Upper lobe of left lung (tissue), 6 donors: ENCODE data around the gene ALKBH5. TPM values are rescaled to one million over a fixed set of nuclear protein-coding genes. Genes with fewer than 3 reads are reported as not detected.
"Not testable (repeated sequence)": the region's sequence is repeated elsewhere in the genome, so short reads cannot be mapped to it uniquely, and the experiment has no call there.

Experiments
- ATAC-seq, 2 donors: fragments of 200-7000 bp; cut with Tn5 transposase; one replicate each; pipeline ENCODE4 v1.9.1; 2022; ENCODE audit warnings: mild to moderate bottlenecking in 2 of 2, moderate library complexity in 2 of 2; ENCODE audit not compliant: low FRiP score in 2 of 2
- DNase-seq, 2 donors: peaks; one replicate each; pipeline ENCODE4 v3.0.0-alpha.2; 2019 to 2020
- H3K27ac ChIP-seq, 4 donors: fragments of 200-600 bp; sonication (generic); one replicate each; pipeline ENCODE4 v1.5.1; 2016 to 2019
- H3K27me3 ChIP-seq, 4 donors: fragments of 200-600 bp; sonication (generic); one replicate each; pipeline ENCODE4 v1.5.1; 2017 to 2019
- H3K36me3 ChIP-seq, 4 donors: fragments of 200-600 bp; sonication (generic); one replicate each; pipeline ENCODE4 v1.5.1; 2016 to 2019
- H3K4me1 ChIP-seq, 4 donors: fragments of 200-600 bp; sonication (generic); one replicate each; pipeline ENCODE4 v1.5.1; 2018 to 2019
- H3K4me3 ChIP-seq, 4 donors: fragments of 200-600 bp; sonication (generic); one replicate each; pipeline ENCODE4 v1.5.1; 2017 to 2019; ENCODE audit warnings: mild to moderate bottlenecking in 2 of 4, moderate library complexity in 1 of 4
- H3K9me3 ChIP-seq, 4 donors: fragments of 200-600 bp; sonication (generic); one replicate each; pipeline ENCODE4 v1.5.1; 2018 to 2019
- EP300 ChIP-seq, 4 donors: sonication (generic); formaldehyde crosslinking; IDR thresholded peaks; one replicate each; pipeline ENCODE4 v1.5.1; 2017; ENCODE audit warnings: antibody characterized with exemption in 4 of 4, control low read depth in 2 of 4
- POLR2A ChIP-seq, 4 donors: fragments of 450-650 bp; IDR thresholded peaks; one replicate each; pipeline ENCODE4 v1.5.1; 2016 to 2017; ENCODE audit warnings: antibody characterized with exemption in 4 of 4, mild to moderate bottlenecking in 2 of 4
- POLR2AphosphoS5 ChIP-seq, 2 donors: sonication (generic); formaldehyde crosslinking; IDR thresholded peaks; one replicate each; pipeline ENCODE4 v1.5.1; 2017; ENCODE audit warnings: antibody characterized with exemption in 2 of 2
- WGBS, 2 donors: methylation state at CpG; one replicate each; pipeline ENCODE4 v1.1.5; 2017 to 2018; 5-methylcytosine and 5-hydroxymethylcytosine counted together
- total RNA-seq, 6 donors: library from RNA; depleted of rRNA in 4 of 6; stranded (reverse); fragments of >200 nt in 4 of 6; gene quantifications; one replicate each; pipeline versions ENCODE4 v1.1.0 to v1.2.1, GENCODE V29; 2016 to 2021
- TF ChIP-seq, protein P1 (sequence below), 6 experiments: fragments of 450-650 bp in 4 of 6; fragments of 200-600 bp in 2 of 6; sonication (generic) in 2 of 6; IDR thresholded peaks; one replicate each; pipeline ENCODE4 v1.5.1; 2016 to 2019; ENCODE audit warnings: antibody characterized with exemption in 6 of 6
- donor health status: DM: no; HTN: no; CAD: no; lungs with moderate emphysema.
- donor health status: DM: no; HTN: yes; CAD: no; lungs with severe emphysema.

ALKBH5 gene
- total RNA-seq, 6 donors from 2014 or later: 63.9 to 112 (median 94.7) TPM

DNA sequence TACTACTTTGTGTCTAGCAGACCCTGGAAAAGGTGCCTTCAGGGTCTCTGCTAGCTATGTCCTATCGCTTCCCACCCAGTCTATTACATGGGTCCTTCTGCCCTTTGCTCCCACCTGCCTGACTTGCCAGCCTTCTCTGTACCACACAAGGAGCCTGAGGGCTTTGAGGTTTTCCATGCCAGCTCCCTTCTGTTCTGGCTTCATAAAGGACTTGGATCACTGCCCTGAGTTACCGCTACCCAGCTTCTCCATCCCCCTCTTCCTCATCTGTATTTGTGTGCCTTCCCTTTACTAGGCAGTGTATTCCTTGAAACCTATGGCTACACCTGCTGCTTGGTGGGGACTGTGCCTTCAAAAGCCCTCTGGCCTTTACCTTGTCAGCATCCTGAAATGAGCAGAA is 22.2 kb downstream of the ALKBH5 start:
- H3K4me3 ChIP-seq: no peak overlapping the region
- no peaks in the 10 kb centered on the region for H3K9me3 ChIP-seq
- TF ChIP-seq EP300 (IDR thresholded peaks at IDR 0.05) (no peak), POLR2AphosphoS5 (IDR thresholded peaks at IDR 0.05) (no peak), POLR2A (IDR thresholded peaks at IDR 0.05) (no peak)
- TF ChIP-seq, protein P1, sequence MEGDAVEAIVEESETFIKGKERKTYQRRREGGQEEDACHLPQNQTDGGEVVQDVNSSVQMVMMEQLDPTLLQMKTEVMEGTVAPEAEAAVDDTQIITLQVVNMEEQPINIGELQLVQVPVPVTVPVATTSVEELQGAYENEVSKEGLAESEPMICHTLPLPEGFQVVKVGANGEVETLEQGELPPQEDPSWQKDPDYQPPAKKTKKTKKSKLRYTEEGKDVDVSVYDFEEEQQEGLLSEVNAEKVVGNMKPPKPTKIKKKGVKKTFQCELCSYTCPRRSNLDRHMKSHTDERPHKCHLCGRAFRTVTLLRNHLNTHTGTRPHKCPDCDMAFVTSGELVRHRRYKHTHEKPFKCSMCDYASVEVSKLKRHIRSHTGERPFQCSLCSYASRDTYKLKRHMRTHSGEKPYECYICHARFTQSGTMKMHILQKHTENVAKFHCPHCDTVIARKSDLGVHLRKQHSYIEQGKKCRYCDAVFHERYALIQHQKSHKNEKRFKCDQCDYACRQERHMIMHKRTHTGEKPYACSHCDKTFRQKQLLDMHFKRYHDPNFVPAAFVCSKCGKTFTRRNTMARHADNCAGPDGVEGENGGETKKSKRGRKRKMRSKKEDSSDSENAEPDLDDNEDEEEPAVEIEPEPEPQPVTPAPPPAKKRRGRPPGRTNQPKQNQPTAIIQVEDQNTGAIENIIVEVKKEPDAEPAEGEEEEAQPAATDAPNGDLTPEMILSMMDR (IDR thresholded peaks at IDR 0.05): no peak
- DNase-seq (no peak), ATAC-seq (no peak)
- H3K27ac ChIP-seq: no peak overlapping the region
- 82 to 95% methylated on average over 2 of the region's 2 CpGs for WGBS, 2 donors
- H3K36me3 ChIP-seq: peaks cover 40 to 74% (median 60%) of the 10 kb centered on the region in 4 donors
- H3K27me3 ChIP-seq: no peaks in the 10 kb centered on the region
- no peaks in the 10 kb centered on the region for H3K4me1 ChIP-seq

DNA sequence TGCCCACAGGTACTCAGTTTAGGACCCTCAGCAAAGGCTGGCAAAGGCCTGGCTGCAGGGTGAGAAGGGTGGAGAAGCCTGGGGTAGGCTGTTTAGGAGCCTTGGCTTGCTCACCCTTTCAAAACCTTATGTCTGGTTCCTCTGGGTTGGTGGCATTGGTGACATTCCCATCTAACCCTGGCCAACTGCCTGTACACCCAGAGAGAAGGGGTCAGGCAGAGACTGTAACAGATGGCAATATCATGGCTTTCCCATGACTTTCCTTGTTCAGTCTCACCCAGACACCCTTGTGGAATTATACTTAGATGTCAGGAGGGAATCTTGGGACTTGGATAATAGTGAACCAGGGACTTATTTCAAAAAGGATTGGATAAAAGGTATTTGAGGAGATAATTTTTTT is 23.3 kb downstream of the ALKBH5 start:
- DNase-seq (no peak), ATAC-seq (no peak)
- H3K4me1 ChIP-seq: no peaks in the 10 kb centered on the region
- no peak overlapping the region for H3K27ac ChIP-seq
- peaks cover 40 to 78% (median 64%) of the 10 kb centered on the region in 4 donors for H3K36me3 ChIP-seq
- H3K4me3 ChIP-seq: no peak overlapping the region
- no peaks in the 10 kb centered on the region for H3K27me3 ChIP-seq
- H3K9me3 ChIP-seq: no peaks in the 10 kb centered on the region
- TF ChIP-seq EP300 (IDR thresholded peaks at IDR 0.05): no peak
- TF ChIP-seq, protein P1 (IDR thresholded peaks at IDR 0.05): no peak
- no peak for TF ChIP-seq POLR2AphosphoS5 (IDR thresholded peaks at IDR 0.05)

DNA sequence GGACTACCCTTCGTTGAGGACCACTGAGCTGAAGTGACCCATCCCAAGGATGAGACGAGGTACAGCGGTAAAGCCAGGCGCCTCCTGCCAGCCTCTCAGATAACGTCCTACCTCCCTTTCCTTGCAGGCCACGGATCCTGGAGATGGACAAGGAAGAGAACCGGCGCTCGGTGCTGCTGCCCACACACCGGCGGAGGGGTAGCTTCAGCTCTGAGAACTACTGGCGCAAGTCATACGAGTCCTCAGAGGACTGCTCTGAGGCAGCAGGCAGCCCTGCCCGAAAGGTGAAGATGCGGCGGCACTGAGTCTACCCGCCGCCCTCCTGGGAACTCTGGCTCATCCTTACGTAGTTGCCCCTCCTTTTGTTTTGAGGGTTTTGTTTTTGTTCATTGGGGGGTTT is 24.5 kb downstream of the ALKBH5 start:
- ATAC-seq: no peak
- H3K4me3 ChIP-seq: no peak overlapping the region
- H3K36me3 ChIP-seq: peaks cover 40 to 75% (median 61%) of the 10 kb centered on the region in 4 donors
- H3K27ac ChIP-seq: no peak overlapping the region
- no peak for DNase-seq
- TF ChIP-seq POLR2AphosphoS5 (IDR thresholded peaks at IDR 0.05) (no peak), EP300 (IDR thresholded peaks at IDR 0.05) (no peak), POLR2A (IDR thresholded peaks at IDR 0.05) (no peak)
- TF ChIP-seq, protein P1 (IDR thresholded peaks at IDR 0.05): no peak
- no peaks in the 10 kb centered on the region for H3K9me3 ChIP-seq
- H3K27me3 ChIP-seq: no peaks in the 10 kb centered on the region
- 90 to 94% methylated on average over 19 of the region's 19 CpGs for WGBS, 2 donors
- no peaks in the 10 kb centered on the region for H3K4me1 ChIP-seq

DNA sequence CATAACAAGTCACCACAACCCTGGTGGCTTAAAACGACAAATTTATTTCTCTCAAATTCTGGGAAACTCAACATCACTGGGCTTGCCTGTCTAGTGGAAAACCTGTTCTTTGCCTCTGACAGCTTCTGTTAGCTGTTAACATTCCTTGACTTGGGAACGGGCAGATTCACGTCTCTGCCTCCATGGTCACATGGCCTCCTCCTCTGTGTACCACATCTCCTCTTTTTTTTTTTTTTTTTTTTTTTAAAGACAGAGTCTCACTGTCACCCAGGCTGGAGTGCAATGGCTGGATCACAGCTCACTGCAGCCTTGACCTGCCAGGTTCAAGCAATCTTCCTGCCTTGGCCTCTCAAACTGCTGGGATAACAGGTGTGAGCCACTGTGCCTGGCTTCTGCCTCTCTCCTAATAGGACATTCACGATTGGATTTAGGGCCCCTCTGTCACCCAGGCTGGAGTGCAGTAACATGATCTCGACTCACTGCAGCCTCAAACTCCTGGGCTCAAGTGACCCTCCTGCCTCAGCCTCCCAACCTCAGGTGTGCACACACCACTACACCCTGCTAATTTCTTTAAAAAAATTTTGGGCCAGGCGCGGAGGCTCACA is 30.1 kb downstream of the ALKBH5 start:
- Histone ChIP-seq H3K27ac (no peak overlapping the region), H3K27me3 (no peaks in the 10 kb centered on the region), H3K4me3 (no peak overlapping the region), H3K4me1 (peaks cover 0 to 4% (median under 1%) of the 10 kb centered on the region in 4 donors), H3K36me3 (peaks cover 16 to 31% (median 24%) of the 10 kb centered on the region in 4 donors), H3K9me3 (no peaks in the 10 kb centered on the region)
- ATAC-seq (no peak), DNase-seq (no peak)
- TF ChIP-seq, protein P1 (IDR thresholded peaks at IDR 0.05): no peak
- no peak for TF ChIP-seq POLR2A (IDR thresholded peaks at IDR 0.05)
- no peak for TF ChIP-seq POLR2AphosphoS5 (IDR thresholded peaks at IDR 0.05)
- TF ChIP-seq EP300 (IDR thresholded peaks at IDR 0.05): no peak
- WGBS, 2 donors: 76 to 81% methylated on average over 7 of the region's 7 CpGs

DNA sequence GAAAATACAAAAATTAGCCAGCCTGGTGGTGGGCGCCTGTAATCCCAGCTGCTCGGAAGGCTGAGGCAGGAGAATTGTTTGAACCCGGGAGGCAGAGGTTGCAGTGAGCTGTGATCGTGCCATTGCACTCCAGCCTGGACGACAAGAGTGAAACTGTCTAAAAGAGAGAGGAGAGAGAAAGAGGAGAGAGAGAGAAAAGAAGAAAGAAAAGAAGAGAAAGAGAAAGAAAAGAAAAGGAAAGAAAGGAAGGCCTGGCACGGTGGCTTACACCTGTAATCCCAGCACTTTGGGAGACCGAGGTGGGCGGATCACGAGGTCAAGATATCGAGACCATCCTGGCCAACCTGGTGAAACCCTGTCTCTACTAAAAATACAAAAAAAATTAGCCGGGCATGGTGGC is 33.3 kb downstream of the ALKBH5 start:
- ATAC-seq, H3K9me3 ChIP-seq: not testable (repeated sequence)
- 89 to 90% methylated on average over 11 of the region's 11 CpGs for WGBS, 2 donors

More for the DNA sequence above, 33.3 kb downstream of the ALKBH5 start:
- H3K36me3 ChIP-seq, H3K4me3 ChIP-seq, H3K27me3 ChIP-seq, DNase-seq, H3K27ac ChIP-seq: not testable (repeated sequence)
- H3K4me1 ChIP-seq: peaks cover 0 to 10% (median 7%) of the 10 kb centered on the region in 4 donors
